HTR-8/SVneo (cell line): Measurements from ENCODE around the gene STAP2.
"Not testable (repeated sequence)": the region's sequence is repeated elsewhere in the genome, so short reads cannot be mapped to it uniquely, and the experiment has no call there.

ENCODE experiments used
- DNase-seq: peaks from one replicate; pipeline ENCODE4 v3.0.0; 2011; ENCODE audit warnings: low spot score, mixed read lengths; ENCODE audit not compliant: insufficient read length
- FAIRE-seq: peaks from 2 replicates; lab custom pipeline; 2011; peaks lifted over from hg19 to GRCh38; lab: Jason Lieb, UNC

Gene STAP2

DNA sequence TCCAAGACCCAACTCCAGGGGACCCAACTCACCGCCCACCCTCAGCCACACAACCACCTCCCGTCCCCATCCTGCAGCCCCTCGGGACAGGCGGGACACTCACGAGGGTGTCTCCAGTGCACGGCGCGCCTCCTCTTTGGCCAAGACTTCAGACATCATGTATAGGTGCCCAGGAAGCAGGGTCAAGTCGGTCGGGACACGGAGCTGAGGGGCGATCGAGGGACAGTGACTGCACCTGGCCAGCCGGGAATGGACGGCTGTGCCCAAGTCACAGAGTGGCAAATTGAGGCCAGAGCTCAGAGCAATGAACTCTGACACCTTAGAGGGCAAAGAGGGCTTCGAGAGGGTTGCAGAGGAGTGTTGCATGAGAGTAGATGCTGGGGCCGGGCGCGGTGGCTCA lies 8.8 kb downstream of the STAP2 start:
- FAIRE-seq (no peak), DNase-seq (no peak)

DNA sequence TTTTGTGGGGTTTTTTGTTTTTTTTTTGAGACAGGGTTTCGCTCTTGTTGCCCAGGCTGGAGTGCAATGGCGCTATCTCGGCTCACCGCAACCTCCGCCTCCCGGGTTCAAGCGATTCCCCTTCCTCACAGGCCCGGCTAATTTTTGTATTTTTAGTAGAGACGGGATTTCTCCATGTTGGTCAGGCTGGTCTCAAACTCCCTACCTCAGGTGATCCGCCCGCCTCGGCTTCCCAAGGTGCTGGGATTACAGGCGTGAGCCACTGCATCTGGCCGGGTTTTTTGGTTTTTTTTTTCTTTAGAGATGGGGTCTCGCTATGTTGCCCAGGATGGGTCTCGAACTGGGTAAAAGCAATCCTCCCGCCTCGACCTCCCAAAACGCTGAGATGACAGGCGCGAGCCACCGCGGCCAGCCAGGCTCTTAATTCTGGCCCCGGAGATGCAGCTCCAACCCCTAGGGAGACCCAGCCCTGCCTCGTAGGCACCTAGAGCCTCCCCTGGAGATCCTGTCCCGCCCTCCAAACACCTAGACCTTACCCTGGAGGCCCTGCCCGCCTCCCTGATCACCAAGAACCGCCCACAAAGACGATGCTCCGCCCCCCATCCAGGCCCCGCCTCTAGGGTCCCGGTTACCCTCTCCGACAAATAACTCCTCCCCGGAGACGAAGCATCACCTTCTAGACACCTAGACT lies 9.5 kb downstream of the STAP2 start:
- not testable (repeated sequence) for DNase-seq

DNA sequence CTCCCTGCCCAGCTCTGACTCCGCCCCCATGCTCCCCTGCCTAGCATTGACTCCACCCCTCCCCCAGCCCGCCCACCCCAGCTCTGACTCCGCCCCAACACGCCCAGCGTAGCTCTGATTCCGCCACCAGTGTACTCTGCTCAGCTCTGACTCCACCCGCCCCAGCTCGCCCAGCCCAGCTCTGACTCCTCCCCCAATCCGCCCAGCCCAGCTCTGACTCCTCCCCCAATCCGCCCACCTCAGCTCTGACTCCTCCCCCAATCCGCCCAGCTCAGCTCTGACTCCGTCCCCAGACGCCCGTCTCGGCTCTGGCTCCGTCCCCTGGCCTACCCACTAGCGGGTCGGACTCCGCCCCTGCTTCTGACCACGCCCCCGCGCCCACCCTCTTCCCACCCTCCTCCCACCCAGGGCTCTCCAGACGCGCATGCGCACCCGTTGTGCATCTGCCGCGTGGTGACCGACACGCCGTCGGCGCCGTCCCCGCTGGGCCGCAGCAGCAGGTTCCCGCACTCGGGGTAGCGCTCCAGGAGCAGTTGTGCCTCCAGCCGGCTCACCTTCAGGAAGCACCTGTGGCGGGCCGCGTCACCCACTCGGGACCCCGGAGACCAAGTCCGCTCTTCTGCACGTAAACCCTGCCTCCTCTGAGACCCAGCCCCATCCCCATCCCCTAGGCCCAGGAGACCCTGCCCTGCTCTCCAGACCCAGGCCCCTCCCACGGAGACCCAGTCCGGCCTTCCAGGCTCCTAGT lies 10.2 kb downstream of the STAP2 start:
- no peak for FAIRE-seq
- DNase-seq: no peak

More for the DNA sequence above, 9.5 kb downstream of the STAP2 start:
- not testable (repeated sequence) for FAIRE-seq

DNA sequence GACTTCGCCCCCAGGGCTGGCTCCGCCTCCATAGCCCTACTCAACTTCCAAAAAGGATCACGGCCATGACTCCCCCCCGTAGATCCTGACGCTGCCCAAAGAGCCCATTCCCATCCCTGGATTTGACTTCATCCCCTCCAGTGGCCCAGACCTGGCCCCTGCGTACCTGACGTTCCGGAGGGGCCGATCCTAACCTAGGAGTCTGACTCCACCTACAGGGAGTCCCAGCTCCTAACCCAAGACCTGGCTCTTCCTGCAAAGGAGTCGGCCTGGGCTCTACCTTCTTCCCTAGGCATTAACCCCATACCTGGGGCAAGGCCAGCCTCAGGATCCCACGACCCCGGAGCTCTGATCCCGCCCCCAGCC lies 10.8 kb downstream of the STAP2 start:
- DNase-seq (no peak), FAIRE-seq (no peak)

- no peak for FAIRE-seq
- DNase-seq: no peak
Measured at GRCh38 chr19:4327252-4327876, 11.3 kb downstream of the STAP2 start.

- DNase-seq (no peak), FAIRE-seq (no peak)
Measured at GRCh38 chr19:4326837-4327251, 11.8 kb downstream of the STAP2 start.

DNA sequence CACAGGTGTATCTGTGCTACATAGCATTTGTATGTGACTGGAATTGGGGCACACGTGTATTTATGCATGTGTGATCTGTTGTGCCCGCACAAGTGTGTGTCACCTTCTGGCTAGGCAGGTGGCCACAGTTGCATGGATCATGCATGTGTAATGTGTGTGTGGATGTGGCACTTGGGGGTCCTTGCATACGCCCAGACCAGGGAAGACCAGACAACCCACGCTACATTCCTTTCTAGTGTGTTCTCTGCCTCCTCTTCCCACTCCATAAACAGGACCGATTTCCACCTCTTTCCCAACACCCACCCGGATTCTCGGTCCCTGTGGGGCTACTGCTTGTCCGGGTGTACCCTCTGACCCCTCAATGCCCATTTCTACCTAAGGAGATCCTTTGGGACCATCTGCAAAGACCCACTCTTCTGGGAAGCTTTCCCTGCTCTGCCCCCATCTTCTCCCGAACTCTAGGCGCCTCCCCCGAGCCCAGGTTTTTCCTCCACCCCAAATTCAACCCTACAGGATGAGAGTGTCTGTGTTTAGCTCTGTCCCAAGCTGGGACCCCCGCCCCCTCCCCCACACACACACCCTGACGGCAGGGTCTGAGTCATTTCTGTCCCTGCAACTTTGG lies 12.3 kb downstream of the STAP2 start:
- no peak for DNase-seq
- FAIRE-seq: no peak

GRCh38 chr19:4324228-4324627 lies 14.4 kb downstream of the STAP2 start:
- DNase-seq (no peak), FAIRE-seq (no peak)

GRCh38 chr19:4323692-4324091 lies 14.9 kb downstream of the STAP2 start:
- DNase-seq (no peak), FAIRE-seq (no peak)

DNA sequence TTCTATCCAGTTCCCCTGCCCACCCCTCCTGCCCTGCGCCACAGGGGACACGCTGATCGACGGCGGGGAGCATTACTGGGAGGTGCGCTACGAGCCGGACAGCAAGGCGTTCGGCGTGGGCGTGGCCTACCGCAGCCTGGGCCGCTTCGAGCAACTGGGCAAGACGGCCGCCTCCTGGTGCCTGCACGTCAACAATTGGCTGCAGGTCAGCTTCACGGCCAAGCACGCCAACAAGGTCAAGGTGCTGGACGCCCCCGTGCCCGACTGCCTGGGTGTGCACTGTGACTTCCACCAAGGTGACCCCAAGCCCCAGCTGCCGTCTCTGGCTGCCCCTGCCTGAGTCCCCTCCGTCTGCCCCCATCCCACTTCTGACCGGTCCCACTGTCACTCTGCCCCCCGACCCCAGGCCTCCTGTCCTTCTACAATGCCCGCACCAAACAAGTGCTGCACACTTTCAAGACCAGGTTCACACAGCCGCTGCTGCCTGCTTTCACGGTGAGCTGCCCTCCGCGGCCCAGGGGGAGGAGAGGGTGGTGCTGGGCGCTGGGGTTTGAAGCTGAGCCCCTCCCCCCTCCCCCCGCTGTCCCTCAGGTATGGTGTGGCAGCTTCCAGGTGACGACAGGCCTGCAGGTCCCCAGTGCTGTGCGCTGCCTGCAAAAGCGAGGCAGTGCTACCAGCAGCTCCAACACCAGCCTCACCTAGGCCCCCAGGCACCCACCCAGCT lies 15.5 kb downstream of the STAP2 start:
- DNase-seq: no peak

DNA sequence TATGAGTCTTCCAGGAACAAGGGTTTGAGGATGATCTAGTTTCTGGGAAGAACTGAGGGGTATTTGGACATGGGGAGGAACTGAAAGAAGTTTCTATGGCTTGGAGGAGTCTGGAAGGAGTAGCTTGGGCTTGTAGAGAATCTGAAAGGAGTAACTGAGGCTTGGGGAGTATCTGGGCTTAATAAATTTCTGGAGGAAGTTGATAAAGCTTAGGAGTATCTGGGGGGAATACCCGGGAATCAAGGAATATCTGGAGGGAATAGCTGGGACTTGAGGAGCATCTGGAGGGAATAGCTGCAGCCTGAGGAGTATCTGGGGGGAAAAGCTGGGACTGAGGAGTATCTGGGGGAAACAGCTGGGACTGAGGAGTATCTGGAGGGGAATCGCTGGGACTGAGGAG lies 18.2 kb downstream of the STAP2 start:
- FAIRE-seq (no peak), DNase-seq (no peak)

More for the DNA sequence above, 15.5 kb downstream of the STAP2 start:
- FAIRE-seq: peak; percentile 20

DNA sequence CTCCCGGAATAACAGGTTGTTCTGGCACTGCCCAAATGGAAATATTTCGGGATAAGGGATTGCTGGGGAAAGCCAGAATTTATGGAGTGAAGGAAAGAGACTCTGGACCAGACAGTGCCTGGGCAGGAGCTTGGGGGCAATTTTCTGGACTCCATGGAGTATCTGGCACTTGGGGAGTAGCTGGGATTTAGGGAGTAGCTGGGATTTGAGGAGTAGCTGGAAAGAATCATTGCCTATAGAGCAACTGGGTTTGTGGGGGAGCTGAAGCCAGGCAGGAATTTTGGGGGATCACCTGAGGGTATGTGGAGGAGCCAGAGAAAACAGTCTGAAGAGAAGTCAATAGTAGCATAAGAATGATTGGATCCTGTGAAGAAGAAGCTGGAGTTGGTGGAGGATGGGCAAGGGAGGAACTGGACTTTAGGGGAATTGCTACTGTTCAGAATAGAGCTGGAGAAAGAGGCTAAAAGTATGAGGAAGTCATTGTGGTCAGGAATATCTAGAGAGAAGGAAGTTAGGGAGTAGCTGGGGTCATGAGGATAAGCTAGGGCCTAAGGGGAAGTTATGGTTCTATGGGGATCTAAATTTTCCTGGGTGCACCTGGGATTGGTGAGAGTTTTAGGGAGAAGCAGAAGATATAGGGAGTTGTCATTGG lies 19.4 kb downstream of the STAP2 start:
- no peak for FAIRE-seq
- DNase-seq: no peak

DNA sequence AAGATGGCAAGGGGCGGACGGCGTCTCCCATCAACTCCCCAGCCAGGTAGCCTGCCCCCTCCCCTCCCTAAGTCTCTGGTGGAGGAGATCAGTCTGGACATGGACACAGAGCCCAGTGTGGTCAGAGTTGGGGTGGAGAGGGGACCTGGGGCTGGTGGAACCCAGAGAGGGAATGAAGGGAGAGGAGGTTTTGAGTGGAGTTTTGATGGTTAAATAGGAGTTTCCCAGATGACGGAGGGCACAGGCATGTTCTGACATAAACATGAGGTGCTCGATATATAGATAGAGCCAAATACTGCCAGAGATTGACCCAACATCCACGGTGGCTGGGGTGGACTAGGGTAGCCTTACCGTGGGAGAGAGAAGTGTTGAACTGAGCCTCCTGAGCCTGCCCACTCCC lies 20.2 kb downstream of the STAP2 start:
- DNase-seq: no peak
- FAIRE-seq: no peak

DNA sequence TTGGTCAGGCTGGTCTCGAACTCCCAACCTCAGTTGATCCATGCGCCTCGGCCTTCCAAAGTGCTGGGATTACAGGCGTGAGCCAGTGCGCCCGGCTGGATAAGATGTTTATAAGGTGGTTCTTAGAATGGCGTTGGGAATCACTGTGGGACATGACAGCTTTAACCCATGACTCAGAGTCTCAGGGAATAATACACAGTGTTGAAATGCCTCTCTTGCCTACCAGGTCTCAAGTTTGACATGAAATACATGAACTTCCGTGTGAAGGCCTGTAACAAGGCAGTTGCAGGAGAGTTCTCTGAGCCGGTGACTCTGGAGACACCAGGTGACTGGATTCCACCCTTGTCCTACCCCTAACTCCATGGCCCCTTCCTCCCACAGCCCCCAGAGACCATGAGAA lies 21.7 kb downstream of the STAP2 start:
- DNase-seq (no peak), FAIRE-seq (no peak)

DNA sequence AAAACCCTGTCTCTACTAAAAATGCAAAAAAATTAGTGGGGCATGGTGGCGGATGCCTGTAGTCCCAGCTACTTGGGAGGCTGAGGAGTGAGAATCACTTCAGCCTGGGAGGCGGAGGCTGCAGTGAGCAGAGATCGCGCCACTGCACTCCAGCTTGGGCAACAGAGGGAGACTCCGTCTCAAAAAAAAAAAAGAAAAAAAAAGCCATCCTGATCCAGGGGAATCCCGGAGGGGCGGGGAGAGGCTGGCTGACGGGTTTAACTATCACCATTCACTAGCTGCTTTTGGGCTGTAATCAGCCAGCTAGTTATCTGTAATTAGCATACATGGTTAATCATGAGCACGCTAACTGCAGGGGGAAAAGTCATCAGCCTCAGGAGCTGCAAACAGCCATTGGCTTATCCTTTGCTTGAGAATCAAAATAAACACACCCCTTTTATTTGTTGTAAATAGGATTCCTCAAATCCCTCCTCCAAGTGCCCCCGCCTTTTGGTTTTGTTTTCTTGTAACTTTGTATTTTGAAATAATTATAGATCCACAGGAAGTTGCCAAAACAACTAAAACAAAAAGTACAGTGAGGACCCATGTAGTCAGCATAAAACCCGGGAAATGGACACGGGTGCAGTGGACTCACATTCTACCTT lies 24.7 kb downstream of the STAP2 start:
- FAIRE-seq: no peak

DNA sequence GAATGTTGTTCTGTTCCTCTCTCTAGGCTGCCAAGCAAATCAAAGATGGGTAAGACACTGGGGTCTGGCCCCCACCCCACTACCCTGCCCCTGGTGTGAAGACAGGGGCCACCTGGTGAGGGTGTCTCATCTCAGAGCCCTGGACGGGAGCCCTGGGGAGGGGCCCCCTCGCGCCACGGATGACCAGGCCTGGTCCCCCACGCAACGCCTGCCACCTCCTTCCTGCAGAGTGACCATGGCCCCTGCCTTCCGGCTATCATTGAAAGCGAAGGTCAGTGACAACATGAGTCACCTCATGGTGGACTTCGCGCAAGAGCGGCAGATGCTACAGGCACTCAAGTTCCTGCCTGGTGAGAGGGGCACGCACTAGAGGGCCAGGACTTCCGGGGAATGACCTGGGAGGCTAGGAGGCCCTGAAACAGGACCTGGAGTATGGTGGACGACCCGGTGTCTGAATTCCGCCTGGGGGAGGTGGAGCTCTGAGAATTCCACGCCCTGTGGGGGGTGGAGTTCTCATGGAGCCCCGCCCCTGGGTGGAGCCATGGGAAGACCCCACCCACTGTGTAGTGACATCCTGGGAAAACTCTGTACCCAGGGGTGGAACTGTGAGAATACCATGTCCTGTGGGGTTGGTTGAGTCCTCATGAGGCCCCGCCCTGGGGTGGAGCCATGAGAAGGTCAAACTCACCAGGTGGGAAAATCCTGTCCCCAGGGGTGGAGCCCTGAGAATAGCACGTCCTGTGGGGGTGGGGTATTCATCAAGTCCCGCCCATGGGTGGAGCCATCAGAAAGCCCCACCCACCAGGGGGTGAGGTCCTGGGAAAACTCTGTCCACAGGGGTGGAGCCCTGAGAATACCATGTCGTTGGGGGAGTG lies 28.1 kb downstream of the STAP2 start:
- no peak for FAIRE-seq
- no peak for DNase-seq

More for the DNA sequence above, 24.7 kb downstream of the STAP2 start:
- no peak for DNase-seq

DNA sequence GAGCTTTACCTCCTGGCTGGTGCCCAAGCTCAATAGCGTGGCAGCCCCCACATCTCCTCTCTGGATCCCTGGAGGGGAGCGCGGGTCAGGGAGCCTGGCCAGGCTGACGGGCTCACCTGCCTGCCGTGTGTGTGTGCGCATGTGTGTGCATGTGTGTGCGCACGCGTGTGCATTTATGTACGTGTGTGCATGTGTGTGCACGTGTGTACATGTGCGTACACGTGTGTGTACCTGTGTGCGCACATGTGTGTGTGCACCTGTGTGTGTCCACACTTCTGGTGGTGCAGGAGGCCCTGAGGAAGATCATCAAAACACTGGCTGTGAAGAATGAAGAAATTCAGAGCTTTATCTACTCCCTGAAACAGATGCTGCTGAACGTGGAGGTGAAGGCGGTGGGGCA lies 33.0 kb downstream of the STAP2 start:
- no peak for DNase-seq
- peak; percentile 28 for FAIRE-seq

- FAIRE-seq (no peak), DNase-seq (no peak)
Measured at GRCh38 chr19:4305257-4305612, 33.4 kb downstream of the STAP2 start.
